WTC11 (cell line): ENCODE results near the gene CASKIN2. TPM values are rescaled to one million over a fixed set of nuclear protein-coding genes. Genes with fewer than 3 reads are reported as not detected.

Experiments used
- ATAC-seq: fragments of 200-7000 bp; cut with Tn5 transposase; 2 replicates; pipeline ENCODE4 v1.10.0; 2021; ENCODE audit warnings: mild to moderate bottlenecking, moderate library complexity
- CTCF ChIA-PET: fragments of 300-600 bp; sonication (Branson Sonifier 250); formaldehyde crosslinking; loops from one replicate; lab custom pipeline; 2021; ENCODE audit warnings: antibody characterized with exemption; lab: Charles Lee
- POLR2A ChIA-PET: fragments of 350-600 bp; sonication (Branson Sonifier 250); formaldehyde crosslinking; loops from one replicate; lab custom pipeline; 2021; ENCODE audit warnings: antibody characterized with exemption; lab: Charles Lee
- DNase-seq: peaks from one replicate; pipeline ENCODE4 v3.0.0; 2021; ENCODE audit warnings: low spot score
- H3K27ac Mint-ChIP-seq: 2 replicates; pipeline ENCODE4 v1.8.0; 2021; ENCODE audit warnings: mixed read lengths
- H3K27me3 Mint-ChIP-seq: 2 replicates; pipeline ENCODE4 v1.8.0; 2021; ENCODE audit warnings: low read depth, mild to moderate bottlenecking, moderate library complexity, mixed read lengths
- H3K36me3 Mint-ChIP-seq: 2 replicates; pipeline ENCODE4 v1.8.0; 2021; ENCODE audit warnings: mixed read lengths
- H3K4me1 Mint-ChIP-seq: 2 replicates; pipeline ENCODE4 v1.8.0; 2022; ENCODE audit warnings: mixed read lengths
- H3K4me3 Mint-ChIP-seq: 2 replicates; pipeline ENCODE4 v1.8.0; 2021; ENCODE audit warnings: mild to moderate bottlenecking, moderate library complexity, mixed read lengths
- H3K9me3 Mint-ChIP-seq: 2 replicates; pipeline ENCODE4 v1.8.0; 2021; ENCODE audit warnings: mixed read lengths
- CDX4 ChIP-seq: fragments of 250-450 bp; sonication (Bioruptor Pico); IDR thresholded peaks from 2 replicates; pipeline ENCODE4 v1.9.0; 2021; ENCODE audit warnings: moderate library complexity, mild to moderate bottlenecking, inconsistent platforms, borderline replicate concordance
- CREB1 ChIP-seq: sonication (generic); formaldehyde crosslinking; IDR thresholded peaks from 2 replicates; pipeline ENCODE4 v1.8.0; 2023; ENCODE audit warnings: mild to moderate bottlenecking, missing genetic modification reagents
- FOXP1 ChIP-seq: sonication (generic); formaldehyde crosslinking; IDR thresholded peaks from 2 replicates; pipeline ENCODE4 v1.8.0; 2022; ENCODE audit warnings: missing genetic modification reagents, mild to moderate bottlenecking, moderate library complexity, borderline replicate concordance
- JAZF1 ChIP-seq: fragments of 250-450 bp; sonication (Bioruptor Pico); IDR thresholded peaks from 2 replicates; pipeline ENCODE4 v1.9.0; 2021; ENCODE audit warnings: moderate library complexity, mild to moderate bottlenecking, inconsistent platforms
- JUN ChIP-seq: sonication (generic); formaldehyde crosslinking; IDR thresholded peaks from 2 replicates; pipeline ENCODE4 v1.8.0; 2023; ENCODE audit warnings: mild to moderate bottlenecking, missing genetic modification reagents
- KAT7 ChIP-seq: sonication (generic); formaldehyde crosslinking; IDR thresholded peaks from 2 replicates; pipeline ENCODE4 v1.8.1; 2023; ENCODE audit warnings: missing genetic modification reagents, mild to moderate bottlenecking, borderline replicate concordance
- NFYB ChIP-seq: sonication (generic); formaldehyde crosslinking; conservative IDR thresholded peaks from 2 replicates; pipeline ENCODE4 v1.8.0; 2022; ENCODE audit warnings: low read depth, missing genetic modification reagents
- NR2C2 ChIP-seq: sonication (generic); formaldehyde crosslinking; IDR thresholded peaks from 2 replicates; pipeline ENCODE4 v1.8.0; 2022; ENCODE audit warnings: mild to moderate bottlenecking, missing genetic modification reagents
- NR3C1 ChIP-seq: sonication (generic); formaldehyde crosslinking; conservative IDR thresholded peaks from 2 replicates; pipeline ENCODE4 v1.8.1; 2023; ENCODE audit warnings: low read depth, mild to moderate bottlenecking, missing genetic modification reagents
- PRRX2 ChIP-seq: fragments of 250-450 bp; sonication (Bioruptor Pico); IDR thresholded peaks from 2 replicates; pipeline ENCODE4 v1.8.0; 2021; ENCODE audit warnings: mild to moderate bottlenecking
- SMAD4 ChIP-seq: sonication (generic); formaldehyde crosslinking; IDR thresholded peaks from 2 replicates; pipeline ENCODE4 v1.8.0; 2022; ENCODE audit warnings: mild to moderate bottlenecking, missing genetic modification reagents
- SOX15 ChIP-seq: fragments of 250-450 bp; sonication (Bioruptor Pico); IDR thresholded peaks from 2 replicates; pipeline ENCODE4 v1.9.0; 2021; ENCODE audit warnings: mild to moderate bottlenecking
- TCF7 ChIP-seq: sonication (generic); formaldehyde crosslinking; IDR thresholded peaks from 2 replicates; pipeline ENCODE4 v1.8.0; 2022; ENCODE audit warnings: mild to moderate bottlenecking, low read depth, missing genetic modification reagents, moderate library complexity
- ZNF281 ChIP-seq: sonication (generic); formaldehyde crosslinking; IDR thresholded peaks from 2 replicates; pipeline ENCODE4 v1.8.0; 2023; ENCODE audit warnings: mild to moderate bottlenecking, missing genetic modification reagents
- total RNA-seq: library from RNA; stranded (reverse); gene quantifications from 3 replicates; pipeline ENCODE4 v1.2.3, GENCODE V29; 2021
- TF ChIP-seq, protein P1 (sequence below): sonication (generic); formaldehyde crosslinking; IDR thresholded peaks from 2 replicates; pipeline ENCODE4 v1.8.1; 2023; ENCODE audit warnings: mild to moderate bottlenecking, missing genetic modification reagents
- TF ChIP-seq, protein P2 (sequence below): sonication (generic); formaldehyde crosslinking; IDR thresholded peaks from 2 replicates; pipeline ENCODE4 v1.8.1; 2022; ENCODE audit warnings: mild to moderate bottlenecking, missing genetic modification reagents, moderate library complexity, borderline replicate concordance
- TF ChIP-seq, protein P3 (sequence below): fragments of 250-450 bp; sonication (Bioruptor Pico); IDR thresholded peaks from 2 replicates; pipeline ENCODE4 v1.8.0; 2021; ENCODE audit warnings: mild to moderate bottlenecking
- TF ChIP-seq, protein P4 (sequence below): sonication (generic); formaldehyde crosslinking; IDR thresholded peaks from 2 replicates; pipeline ENCODE4 v1.8.1; 2023; ENCODE audit warnings: mild to moderate bottlenecking, missing genetic modification reagents, borderline replicate concordance

CASKIN2 gene
- total RNA-seq, 1 experiment from 2014 or later = 31.9 TPM

DNA sequence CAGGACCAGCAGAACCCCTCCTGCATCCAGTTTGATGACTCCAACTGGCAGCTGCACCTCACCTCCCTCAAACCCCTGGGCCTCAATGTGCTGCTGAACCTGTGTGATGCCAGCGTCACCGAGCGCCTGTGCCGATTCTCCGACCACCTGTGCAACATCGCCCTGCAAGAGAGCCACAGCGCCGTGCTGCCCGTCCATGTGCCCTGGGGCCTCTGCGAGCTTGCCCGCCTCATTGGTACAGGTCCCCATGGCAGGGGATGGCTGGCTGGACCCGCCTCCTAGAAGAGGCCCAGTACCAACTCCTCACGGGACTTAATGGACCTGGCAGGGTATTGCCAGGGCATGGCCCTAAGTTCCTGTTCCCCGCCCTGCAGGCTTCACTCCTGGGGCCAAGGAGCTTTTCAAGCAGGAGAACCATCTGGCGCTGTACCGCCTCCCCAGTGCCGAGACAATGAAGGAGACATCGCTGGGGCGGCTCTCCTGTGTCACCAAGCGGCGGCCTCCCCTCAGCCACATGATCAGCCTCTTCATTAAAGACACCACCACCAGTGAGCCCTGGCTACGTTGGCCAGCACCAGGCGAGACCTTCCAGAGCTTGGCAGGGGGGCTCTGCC lies 22.7 kb downstream of the CASKIN2 start:
- TF ChIP-seq, protein P1, sequence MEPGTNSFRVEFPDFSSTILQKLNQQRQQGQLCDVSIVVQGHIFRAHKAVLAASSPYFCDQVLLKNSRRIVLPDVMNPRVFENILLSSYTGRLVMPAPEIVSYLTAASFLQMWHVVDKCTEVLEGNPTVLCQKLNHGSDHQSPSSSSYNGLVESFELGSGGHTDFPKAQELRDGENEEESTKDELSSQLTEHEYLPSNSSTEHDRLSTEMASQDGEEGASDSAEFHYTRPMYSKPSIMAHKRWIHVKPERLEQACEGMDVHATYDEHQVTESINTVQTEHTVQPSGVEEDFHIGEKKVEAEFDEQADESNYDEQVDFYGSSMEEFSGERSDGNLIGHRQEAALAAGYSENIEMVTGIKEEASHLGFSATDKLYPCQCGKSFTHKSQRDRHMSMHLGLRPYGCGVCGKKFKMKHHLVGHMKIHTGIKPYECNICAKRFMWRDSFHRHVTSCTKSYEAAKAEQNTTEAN (CRISPR knock-in tag) = no peak
- TF ChIP-seq, protein P2, sequence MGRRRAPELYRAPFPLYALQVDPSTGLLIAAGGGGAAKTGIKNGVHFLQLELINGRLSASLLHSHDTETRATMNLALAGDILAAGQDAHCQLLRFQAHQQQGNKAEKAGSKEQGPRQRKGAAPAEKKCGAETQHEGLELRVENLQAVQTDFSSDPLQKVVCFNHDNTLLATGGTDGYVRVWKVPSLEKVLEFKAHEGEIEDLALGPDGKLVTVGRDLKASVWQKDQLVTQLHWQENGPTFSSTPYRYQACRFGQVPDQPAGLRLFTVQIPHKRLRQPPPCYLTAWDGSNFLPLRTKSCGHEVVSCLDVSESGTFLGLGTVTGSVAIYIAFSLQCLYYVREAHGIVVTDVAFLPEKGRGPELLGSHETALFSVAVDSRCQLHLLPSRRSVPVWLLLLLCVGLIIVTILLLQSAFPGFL = no peak
- no peak for TF ChIP-seq SOX15 (CRISPR knock-in tag)
- TF ChIP-seq, protein P3, sequence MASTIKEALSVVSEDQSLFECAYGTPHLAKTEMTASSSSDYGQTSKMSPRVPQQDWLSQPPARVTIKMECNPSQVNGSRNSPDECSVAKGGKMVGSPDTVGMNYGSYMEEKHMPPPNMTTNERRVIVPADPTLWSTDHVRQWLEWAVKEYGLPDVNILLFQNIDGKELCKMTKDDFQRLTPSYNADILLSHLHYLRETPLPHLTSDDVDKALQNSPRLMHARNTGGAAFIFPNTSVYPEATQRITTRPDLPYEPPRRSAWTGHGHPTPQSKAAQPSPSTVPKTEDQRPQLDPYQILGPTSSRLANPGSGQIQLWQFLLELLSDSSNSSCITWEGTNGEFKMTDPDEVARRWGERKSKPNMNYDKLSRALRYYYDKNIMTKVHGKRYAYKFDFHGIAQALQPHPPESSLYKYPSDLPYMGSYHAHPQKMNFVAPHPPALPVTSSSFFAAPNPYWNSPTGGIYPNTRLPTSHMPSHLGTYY (CRISPR knock-in tag) = no peak
- TF ChIP-seq, protein P4, sequence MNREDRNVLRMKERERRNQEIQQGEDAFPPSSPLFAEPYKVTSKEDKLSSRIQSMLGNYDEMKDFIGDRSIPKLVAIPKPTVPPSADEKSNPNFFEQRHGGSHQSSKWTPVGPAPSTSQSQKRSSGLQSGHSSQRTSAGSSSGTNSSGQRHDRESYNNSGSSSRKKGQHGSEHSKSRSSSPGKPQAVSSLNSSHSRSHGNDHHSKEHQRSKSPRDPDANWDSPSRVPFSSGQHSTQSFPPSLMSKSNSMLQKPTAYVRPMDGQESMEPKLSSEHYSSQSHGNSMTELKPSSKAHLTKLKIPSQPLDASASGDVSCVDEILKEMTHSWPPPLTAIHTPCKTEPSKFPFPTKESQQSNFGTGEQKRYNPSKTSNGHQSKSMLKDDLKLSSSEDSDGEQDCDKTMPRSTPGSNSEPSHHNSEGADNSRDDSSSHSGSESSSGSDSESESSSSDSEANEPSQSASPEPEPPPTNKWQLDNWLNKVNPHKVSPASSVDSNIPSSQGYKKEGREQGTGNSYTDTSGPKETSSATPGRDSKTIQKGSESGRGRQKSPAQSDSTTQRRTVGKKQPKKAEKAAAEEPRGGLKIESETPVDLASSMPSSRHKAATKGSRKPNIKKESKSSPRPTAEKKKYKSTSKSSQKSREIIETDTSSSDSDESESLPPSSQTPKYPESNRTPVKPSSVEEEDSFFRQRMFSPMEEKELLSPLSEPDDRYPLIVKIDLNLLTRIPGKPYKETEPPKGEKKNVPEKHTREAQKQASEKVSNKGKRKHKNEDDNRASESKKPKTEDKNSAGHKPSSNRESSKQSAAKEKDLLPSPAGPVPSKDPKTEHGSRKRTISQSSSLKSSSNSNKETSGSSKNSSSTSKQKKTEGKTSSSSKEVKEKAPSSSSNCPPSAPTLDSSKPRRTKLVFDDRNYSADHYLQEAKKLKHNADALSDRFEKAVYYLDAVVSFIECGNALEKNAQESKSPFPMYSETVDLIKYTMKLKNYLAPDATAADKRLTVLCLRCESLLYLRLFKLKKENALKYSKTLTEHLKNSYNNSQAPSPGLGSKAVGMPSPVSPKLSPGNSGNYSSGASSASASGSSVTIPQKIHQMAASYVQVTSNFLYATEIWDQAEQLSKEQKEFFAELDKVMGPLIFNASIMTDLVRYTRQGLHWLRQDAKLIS = no peak
- TF ChIP-seq JAZF1 (CRISPR knock-in tag) = no peak
- no peak for TF ChIP-seq FOXP1 (CRISPR knock-in tag)
- no peak for TF ChIP-seq CDX4 (CRISPR knock-in tag)
- no peak for TF ChIP-seq SMAD4 (CRISPR knock-in tag)
- no peak for TF ChIP-seq JUN (CRISPR knock-in tag)
- TF ChIP-seq NR3C1 (CRISPR knock-in tag) = no peak
- TF ChIP-seq TCF7 = no peak
- H3K9me3 Mint-ChIP-seq = no peaks in the 10 kb centered on the region
- H3K4me3 Mint-ChIP-seq = no peak overlapping the region
- peaks cover 6% of the 10 kb centered on the region; the same call in 1 of the 2 replicates for H3K36me3 Mint-ChIP-seq
- no peak overlapping the region for H3K27ac Mint-ChIP-seq
- no peaks in the 10 kb centered on the region for H3K4me1 Mint-ChIP-seq
- ChIA-PET CTCF (interaction anchor here (1.4 kb wide), 1 partner anchor 10 kb away, joined by 4 read pairs; no protein-coding TSS in a partner anchor), POLR2A (no interaction called here)
- no peak for DNase-seq
- no peak for ATAC-seq
- no peaks in the 10 kb centered on the region for H3K27me3 Mint-ChIP-seq

GRCh38 chr17:75491680-75492079 lies 23.7 kb downstream of the CASKIN2 start:
- Mint-ChIP-seq H3K4me3 (no peak overlapping the region), H3K4me1 (peaks cover 6% of the 10 kb centered on the region), H3K9me3 (no peaks in the 10 kb centered on the region), H3K27me3 (no peaks in the 10 kb centered on the region), H3K36me3 (peaks cover 3% of the 10 kb centered on the region; the same call in 1 of the 2 replicates), H3K27ac (no peak overlapping the region)
- ChIA-PET POLR2A (no interaction called here), CTCF (interaction anchor here (0.6 kb wide), 1 partner anchor 221 kb away, joined by 3 read pairs; no protein-coding TSS in a partner anchor)
- DNase-seq (no peak), ATAC-seq (no peak)
- TF ChIP-seq ZNF281 (CRISPR knock-in tag) (no peak), NFYB (no peak), PRRX2 (no peak), CREB1 (CRISPR knock-in tag) (no peak), KAT7 (no peak), NR2C2 (no peak)
- TF ChIP-seq, protein P1 (CRISPR knock-in tag) = no peak
- TF ChIP-seq, protein P4 = no peak
